ENCODE data around the gene MUSK.

- TF ChIP-seq, protein P1, sequence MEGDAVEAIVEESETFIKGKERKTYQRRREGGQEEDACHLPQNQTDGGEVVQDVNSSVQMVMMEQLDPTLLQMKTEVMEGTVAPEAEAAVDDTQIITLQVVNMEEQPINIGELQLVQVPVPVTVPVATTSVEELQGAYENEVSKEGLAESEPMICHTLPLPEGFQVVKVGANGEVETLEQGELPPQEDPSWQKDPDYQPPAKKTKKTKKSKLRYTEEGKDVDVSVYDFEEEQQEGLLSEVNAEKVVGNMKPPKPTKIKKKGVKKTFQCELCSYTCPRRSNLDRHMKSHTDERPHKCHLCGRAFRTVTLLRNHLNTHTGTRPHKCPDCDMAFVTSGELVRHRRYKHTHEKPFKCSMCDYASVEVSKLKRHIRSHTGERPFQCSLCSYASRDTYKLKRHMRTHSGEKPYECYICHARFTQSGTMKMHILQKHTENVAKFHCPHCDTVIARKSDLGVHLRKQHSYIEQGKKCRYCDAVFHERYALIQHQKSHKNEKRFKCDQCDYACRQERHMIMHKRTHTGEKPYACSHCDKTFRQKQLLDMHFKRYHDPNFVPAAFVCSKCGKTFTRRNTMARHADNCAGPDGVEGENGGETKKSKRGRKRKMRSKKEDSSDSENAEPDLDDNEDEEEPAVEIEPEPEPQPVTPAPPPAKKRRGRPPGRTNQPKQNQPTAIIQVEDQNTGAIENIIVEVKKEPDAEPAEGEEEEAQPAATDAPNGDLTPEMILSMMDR (IDR thresholded peaks at IDR 0.05): no peak
- TF ChIP-seq TCF7L2 (IDR thresholded peaks at IDR 0.05; ENCODE audit: low read depth, low read length) (no peak), POLR2AphosphoS5 (IDR thresholded peaks at IDR 0.05; ENCODE audit: low read depth, low read length) (no peak), SIN3A (IDR thresholded peaks at IDR 0.05; ENCODE audit: borderline replicate concordance, insufficient read depth, low read depth, low read length) (no peak), REST (IDR thresholded peaks at IDR 0.05; ENCODE audit: insufficient read depth in 1 of 2, low read depth in 2 of 2, low read length in 1 of 2) (no peak)
Observed at GRCh38 chr9:110650261-110650660, 18.3 kb upstream of the MUSK start.

Data from Panc1 (cell line).